Gastroesophageal sphincter (tissue), 4 donors: ENCODE measurements around the gene MAFF. TPM values are rescaled to one million over a fixed set of nuclear protein-coding genes. Genes with fewer than 3 reads are reported as not detected.
"Not testable (repeated sequence)": the region's sequence is repeated elsewhere in the genome, so short reads cannot be mapped to it uniquely, and the experiment has no call there.

Experiments used
- ATAC-seq: fragments of 150-250 bp; one replicate; pipeline ENCODE4 v1.9.1; 2016; ENCODE audit warnings: mild to moderate bottlenecking, moderate library complexity
- H3K27ac ChIP-seq, 4 donors: fragments of 200-600 bp; sonication (generic) in 3 of 4; 1 replicate in 3 of 4; 2 replicates in 1 of 4; pipeline ENCODE4 v1.5.1; 2016 to 2019
- H3K27me3 ChIP-seq: fragments of 200-600 bp; sonication (generic); one replicate; pipeline ENCODE4 v1.5.1; 2019
- H3K36me3 ChIP-seq, 2 donors: fragments of 200-600 bp; sonication (generic); one replicate each; pipeline ENCODE4 v1.5.1; 2019; ENCODE audit warnings: control low read depth in 1 of 2
- H3K4me1 ChIP-seq, 3 donors: fragments of 200-600 bp; sonication (generic); 1 replicate in 2 of 3; 2 replicates in 1 of 3; pipeline ENCODE4 v1.5.1; 2016 to 2019; ENCODE audit warnings: control low read depth in 2 of 3
- H3K4me3 ChIP-seq, 2 donors: fragments of 200-600 bp; sonication (generic); one replicate each; pipeline ENCODE4 v1.5.1; 2019; ENCODE audit warnings: mild to moderate bottlenecking in 1 of 2, moderate library complexity in 1 of 2
- H3K9me3 ChIP-seq, 3 donors: fragments of 200-600 bp; sonication (generic); one replicate each; pipeline ENCODE4 v1.5.1; 2017 to 2019; ENCODE audit warnings: control low read depth in 2 of 3
- CTCF ChIP-seq, 4 experiments: fragments of 200-600 bp in 2 of 4; fragments of 450-650 bp in 2 of 4; sonication (generic) in 1 of 4; IDR thresholded peaks; one replicate each; pipeline ENCODE4 v1.5.1; 2017 to 2019; ENCODE audit warnings: antibody characterized with exemption in 4 of 4, mild to moderate bottlenecking in 2 of 4, moderate library complexity in 2 of 4
- EP300 ChIP-seq: sonication (generic); formaldehyde crosslinking; IDR thresholded peaks from one replicate; pipeline ENCODE4 v1.6.1; 2017; ENCODE audit warnings: antibody characterized with exemption, mild to moderate bottlenecking
- POLR2A ChIP-seq, 2 donors: fragments of 450-650 bp; IDR thresholded peaks; one replicate each; pipeline ENCODE4 v1.6.1; 2017; ENCODE audit warnings: antibody characterized with exemption in 2 of 2, mild to moderate bottlenecking in 2 of 2, moderate library complexity in 1 of 2
- POLR2AphosphoS5 ChIP-seq: sonication (generic); formaldehyde crosslinking; IDR thresholded peaks from one replicate; pipeline ENCODE4 v1.6.1; 2017; ENCODE audit warnings: antibody characterized with exemption
- WGBS, 2 donors: methylation state at CpG; one replicate each; pipeline ENCODE4 v1.1.5; 2018; ENCODE audit warnings: low coverage in 1 of 2; 5-methylcytosine and 5-hydroxymethylcytosine counted together
- total RNA-seq, 4 donors: library from RNA; depleted of rRNA; stranded (reverse); fragments of >200 nt; gene quantifications; one replicate each; pipeline ENCODE4 v1.1.0, GENCODE V29; 2016

MAFF gene
- total RNA-seq, 4 donors from 2014 or later = 21.2 to 93.7 (median 51.2) TPM

- peak overlapping the region; percentile 20 to 87 (median 79) for H3K27ac ChIP-seq
- no peaks in the 10 kb centered on the region for H3K36me3 ChIP-seq
- no peaks in the 10 kb centered on the region for H3K27me3 ChIP-seq
- no peak for ATAC-seq
- peaks cover 0 to 68% (median 17%) of the 10 kb centered on the region in 3 donors for H3K4me1 ChIP-seq
- no peaks in the 10 kb centered on the region for H3K9me3 ChIP-seq
- H3K4me3 ChIP-seq = no peak overlapping the region
- TF ChIP-seq CTCF (IDR thresholded peaks at IDR 0.05) = no peak
- no peak for TF ChIP-seq POLR2A (IDR thresholded peaks at IDR 0.05)
- TF ChIP-seq POLR2AphosphoS5 = no peak
- TF ChIP-seq EP300 = no peak
- 87 to 91% methylated on average over 3 to 14 of the region's 17 CpGs for WGBS, 2 donors
These were observed 26.3 kb upstream of the MAFF start for GRCh38 chr22:38175206-38176118.

- Histone ChIP-seq H3K4me3 (no peak overlapping the region), H3K36me3 (no peaks in the 10 kb centered on the region), H3K27ac (peak overlapping the region; percentile 20 to 87 (median 79)), H3K27me3 (no peaks in the 10 kb centered on the region), H3K9me3 (no peaks in the 10 kb centered on the region), H3K4me1 (peaks cover 0 to 76% (median 23%) of the 10 kb centered on the region in 3 donors)
- 100% methylated on average over 1 of the region's 14 CpGs; no CpG with 5 or more reads in 1 of the 2 donors for WGBS, 2 donors
- TF ChIP-seq POLR2AphosphoS5 (peak; percentile 57), EP300 (no peak), CTCF (IDR thresholded peaks at IDR 0.05) (no peak), POLR2A (IDR thresholded peaks at IDR 0.05) (no peak)
- peak; percentile 73 for ATAC-seq
These were observed 25.5 kb upstream of the MAFF start for GRCh38 chr22:38176170-38176741.

GRCh38 chr22:38177044-38177443 is 24.8 kb upstream of the MAFF start:
- peaks cover 0 to 75% (median 23%) of the 10 kb centered on the region in 3 donors for H3K4me1 ChIP-seq
- peak overlapping the region; percentile 55 to 87 (median 79) for H3K27ac ChIP-seq
- TF ChIP-seq POLR2A (IDR thresholded peaks at IDR 0.05) = no peak
- TF ChIP-seq POLR2AphosphoS5 = no peak
- no peak for TF ChIP-seq CTCF (IDR thresholded peaks at IDR 0.05)
- no peak for TF ChIP-seq EP300
- H3K9me3 ChIP-seq = no peaks in the 10 kb centered on the region
- H3K27me3 ChIP-seq = no peaks in the 10 kb centered on the region
- H3K36me3 ChIP-seq = no peaks in the 10 kb centered on the region
- H3K4me3 ChIP-seq = no peak overlapping the region
- ATAC-seq = no peak
- 87 to 88% methylated on average over 2 to 4 of the region's 4 CpGs for WGBS, 2 donors

- peaks cover 0 to 70% (median 23%) of the 10 kb centered on the region in 3 donors for H3K4me1 ChIP-seq
- 77% methylated on average over 5 of the region's 9 CpGs; no CpG with 5 or more reads in 1 of the 2 donors for WGBS, 2 donors
- H3K9me3 ChIP-seq, ATAC-seq, H3K27me3 ChIP-seq, H3K4me3 ChIP-seq, H3K36me3 ChIP-seq: not testable (repeated sequence)
- H3K27ac ChIP-seq = peak overlapping the region; percentile 55 to 87 (median 79)
These were observed 24.2 kb upstream of the MAFF start for GRCh38 chr22:38177571-38177925.

- WGBS, 2 donors = 10 to 46% methylated on average over 3 to 12 of the region's 15 CpGs
- TF ChIP-seq POLR2AphosphoS5 (peak; percentile 4), CTCF (IDR thresholded peaks at IDR 0.05) (no peak)
- peak; percentile 20 for ATAC-seq
- Histone ChIP-seq H3K27me3 (no peaks in the 10 kb centered on the region), H3K4me1 (peaks cover 0 to 65% (median 23%) of the 10 kb centered on the region in 3 donors), H3K9me3 (no peaks in the 10 kb centered on the region), H3K36me3 (no peaks in the 10 kb centered on the region), H3K27ac (peak overlapping the region; percentile 55 to 87 (median 79)), H3K4me3 (no peak overlapping the region)
These were observed 23.7 kb upstream of the MAFF start for GRCh38 chr22:38177926-38178604.

- not testable (repeated sequence) for H3K27me3 ChIP-seq, H3K9me3 ChIP-seq, ATAC-seq, H3K4me3 ChIP-seq, H3K36me3 ChIP-seq
- 96% methylated on average over 4 of the region's 7 CpGs; no CpG with 5 or more reads in 1 of the 2 donors for WGBS, 2 donors
- Histone ChIP-seq H3K4me1 (peaks cover 0 to 60% (median 23%) of the 10 kb centered on the region in 3 donors), H3K27ac (peak overlapping the region in 3 of 4 donors; percentile 75 to 87 (median 83))
These were observed 23.2 kb upstream of the MAFF start for GRCh38 chr22:38178605-38178937.
